HTR-8/SVneo (cell line): ENCODE results near the gene XRN1.
"Not testable (repeated sequence)": the region's sequence is repeated elsewhere in the genome, so short reads cannot be mapped to it uniquely, and the experiment has no call there.

Source experiments
- DNase-seq: peaks from one replicate; pipeline ENCODE4 v3.0.0; 2011; ENCODE audit warnings: low spot score, mixed read lengths; ENCODE audit not compliant: insufficient read length
- FAIRE-seq: peaks from 2 replicates; lab custom pipeline; 2011; peaks lifted over from hg19 to GRCh38; lab: Jason Lieb, UNC

Gene XRN1

GRCh38 chr3:142436951-142437585 is 10.8 kb downstream of the XRN1 start:
- DNase-seq, result no peak
- FAIRE-seq, result no peak

- no peak for DNase-seq
- no peak for FAIRE-seq
Measured at GRCh38 chr3:142434503-142434902, 13.3 kb downstream of the XRN1 start.

- FAIRE-seq, result no peak
Measured at GRCh38 chr3:142433110-142433509, 14.7 kb downstream of the XRN1 start.

GRCh38 chr3:142429582-142429981 is 18.3 kb downstream of the XRN1 start:
- DNase-seq (no peak), FAIRE-seq (no peak)

More at GRCh38 chr3:142433110-142433509, 14.7 kb downstream of the XRN1 start:
- no peak for DNase-seq

GRCh38 chr3:142424754-142425153 is 23.1 kb downstream of the XRN1 start:
- DNase-seq (no peak), FAIRE-seq (no peak)

GRCh38 chr3:142418926-142419592 is 28.8 kb downstream of the XRN1 start:
- no peak for FAIRE-seq
- DNase-seq, result no peak

GRCh38 chr3:142417302-142417701 is 30.5 kb downstream of the XRN1 start:
- FAIRE-seq (no peak), DNase-seq (no peak)

GRCh38 chr3:142400537-142400936 is 47.3 kb downstream of the XRN1 start:
- not testable (repeated sequence) for FAIRE-seq

GRCh38 chr3:142394921-142395622 is 52.8 kb downstream of the XRN1 start:
- FAIRE-seq, result no peak
- DNase-seq, result no peak

More at GRCh38 chr3:142400537-142400936, 47.3 kb downstream of the XRN1 start:
- not testable (repeated sequence) for DNase-seq

GRCh38 chr3:142385078-142385477 is 62.8 kb downstream of the XRN1 start:
- no peak for DNase-seq
- FAIRE-seq, result no peak

GRCh38 chr3:142374687-142375086 is 73.2 kb downstream of the XRN1 start:
- DNase-seq, result no peak
- FAIRE-seq, result no peak

- DNase-seq, FAIRE-seq: not testable (repeated sequence)
Measured at GRCh38 chr3:142369576-142369975, 78.3 kb downstream of the XRN1 start.

- FAIRE-seq, result no peak
- DNase-seq, result peak; percentile 11
Measured at GRCh38 chr3:142366434-142366833, 81.4 kb downstream of the XRN1 start.

- FAIRE-seq, result no peak
- no peak for DNase-seq
Measured at GRCh38 chr3:142363936-142364467, 83.8 kb downstream of the XRN1 start.

GRCh38 chr3:142363433-142363832 is 84.4 kb downstream of the XRN1 start:
- not testable (repeated sequence) for FAIRE-seq

GRCh38 chr3:142359367-142359766 is 88.5 kb downstream of the XRN1 start:
- FAIRE-seq, result no peak
- no peak for DNase-seq

More at GRCh38 chr3:142363433-142363832, 84.4 kb downstream of the XRN1 start:
- not testable (repeated sequence) for DNase-seq

- no peak for FAIRE-seq
- no peak for DNase-seq
Measured at GRCh38 chr3:142356818-142357217, 91.0 kb downstream of the XRN1 start.

- no peak for FAIRE-seq
- no peak for DNase-seq
Measured at GRCh38 chr3:142355692-142356091, 92.1 kb downstream of the XRN1 start.

GRCh38 chr3:142354076-142354475 is 93.8 kb downstream of the XRN1 start:
- FAIRE-seq, result no peak

GRCh38 chr3:142353571-142353970 is 94.3 kb downstream of the XRN1 start:
- FAIRE-seq (no peak), DNase-seq (no peak)

More at GRCh38 chr3:142354076-142354475, 93.8 kb downstream of the XRN1 start:
- no peak for DNase-seq

GRCh38 chr3:142352698-142353097 is 95.1 kb downstream of the XRN1 start:
- peak; percentile 31 for FAIRE-seq
- DNase-seq, result not testable (repeated sequence)
